HepG2 (cell line): ENCODE data around the gene LTK. TPM values are rescaled to one million over a fixed set of nuclear protein-coding genes. Genes with fewer than 3 reads are reported as not detected.
A peak's percentile ranks its signal among the peaks of the same experiment; 100 is the strongest.

Source experiments
- FLYWCH1 ChIP-seq: sonication (generic); formaldehyde crosslinking; IDR thresholded peaks from 2 replicates; pipeline ENCODE4 v1.8.1; 2023; ENCODE audit warnings: mild to moderate bottlenecking, missing genetic modification reagents
- FOXJ3 ChIP-seq: sonication (generic); formaldehyde crosslinking; IDR thresholded peaks from 2 replicates; pipeline ENCODE4 v1.4.0; 2020; ENCODE audit warnings: missing genetic modification reagents, mild to moderate bottlenecking, borderline replicate concordance
- HDAC2 ChIP-seq: sonication (generic); formaldehyde crosslinking; IDR thresholded peaks from 2 replicates; pipeline ENCODE4 v1.4.0; 2020; ENCODE audit warnings: missing genetic modification reagents
- IRF9 ChIP-seq: sonication (generic); formaldehyde crosslinking; IDR thresholded peaks from 2 replicates; pipeline ENCODE4 v1.8.0; 2022; ENCODE audit warnings: missing genetic modification reagents, mild to moderate bottlenecking, borderline replicate concordance
- MTA1 ChIP-seq: sonication (generic); formaldehyde crosslinking; IDR thresholded peaks from 2 replicates; pipeline ENCODE4 v1.4.0; 2020; ENCODE audit warnings: missing genetic modification reagents, mild to moderate bottlenecking, borderline replicate concordance
- PHF8 ChIP-seq: sonication (generic); formaldehyde crosslinking; IDR thresholded peaks from 2 replicates; pipeline ENCODE4 v1.5.0; 2020; ENCODE audit warnings: missing genetic modification reagents
- PITX1 ChIP-seq: sonication (generic); formaldehyde crosslinking; IDR thresholded peaks from 2 replicates; pipeline ENCODE4 v1.5.1; 2020; ENCODE audit warnings: mild to moderate bottlenecking, missing genetic modification reagents
- PRMT3 ChIP-seq: sonication (generic); formaldehyde crosslinking; IDR thresholded peaks from 2 replicates; pipeline ENCODE4 v1.8.1; 2022; ENCODE audit warnings: low read depth, mild to moderate bottlenecking, moderate library complexity, missing genetic modification reagents, borderline replicate concordance
- REPIN1 ChIP-seq: sonication (generic); formaldehyde crosslinking; IDR thresholded peaks from 2 replicates; pipeline ENCODE4 v1.8.0; 2022; ENCODE audit warnings: missing genetic modification reagents, low read depth, mild to moderate bottlenecking, borderline replicate concordance
- SAP130 ChIP-seq: IDR thresholded peaks from 2 replicates; pipeline ENCODE4 v1.6.1; 2016; ENCODE audit warnings: low read depth
- SIX4 ChIP-seq: sonication (generic); formaldehyde crosslinking; IDR thresholded peaks from 2 replicates; pipeline ENCODE4 v1.4.0; 2020; ENCODE audit warnings: missing genetic modification reagents
- SRSF4 ChIP-seq: fragments of 200-400 bp; formaldehyde crosslinking; IDR thresholded peaks from one replicate; pipeline ENCODE4 v1.6.1; 2018; ENCODE audit warnings: mild to moderate bottlenecking, low read depth, low read length, moderate library complexity; ENCODE audit not compliant: poor library complexity, severe bottlenecking
- U2AF2 ChIP-seq: fragments of 200-400 bp; formaldehyde crosslinking; IDR thresholded peaks from 2 replicates; pipeline ENCODE4 v1.6.1; 2017; ENCODE audit warnings: low read depth, mild to moderate bottlenecking, low read length
- XBP1 ChIP-seq: sonication (generic); formaldehyde crosslinking; IDR thresholded peaks from 2 replicates; pipeline ENCODE4 v1.5.0; 2020; ENCODE audit warnings: missing genetic modification reagents
- ZBTB49 ChIP-seq: sonication (generic); formaldehyde crosslinking; IDR thresholded peaks from 2 replicates; pipeline ENCODE4 v1.4.0; 2020; ENCODE audit warnings: missing genetic modification reagents, borderline replicate concordance
- ZFX ChIP-seq: sonication (generic); formaldehyde crosslinking; IDR thresholded peaks from 2 replicates; pipeline ENCODE4 v1.4.0; 2020; ENCODE audit warnings: mild to moderate bottlenecking, low read depth, missing genetic modification reagents, moderate library complexity
- ZNF225 ChIP-seq: sonication (generic); formaldehyde crosslinking; IDR thresholded peaks from 2 replicates; pipeline ENCODE4 v1.4.0; 2020; ENCODE audit warnings: mild to moderate bottlenecking, missing genetic modification reagents
- ZNF232 ChIP-seq: sonication (generic); formaldehyde crosslinking; IDR thresholded peaks from 2 replicates; pipeline ENCODE4 v1.4.0; 2020; ENCODE audit warnings: missing genetic modification reagents, borderline replicate concordance
- ZNF3 ChIP-seq: IDR thresholded peaks from 2 replicates; pipeline ENCODE4 v1.7.0; 2017; ENCODE audit warnings: inconsistent platforms
- polyA plus RNA-seq, 8 experiments: library from polyadenylated mRNA; depleted of rRNA in 3 of 8; stranded (reverse) in 7 of 8; unstranded in 1 of 8; fragments of >200 nt; fragmentation: Illumina TruSeq in 4 of 8; extraction: Trizol in 4 of 8; gene quantifications; 2 replicates each; pipeline versions ENCODE4 v1.2.1 to v1.2.3, GENCODE V29; 2011 to 2016; ENCODE audit warnings: low read depth in 4 of 8, missing spikeins in 1 of 8, mixed read lengths in 1 of 8; ENCODE audit not compliant: insufficient read depth in 1 of 8
- total RNA-seq, 5 experiments: library from RNA; depleted of rRNA; stranded (reverse); fragments of >200 nt; fragmentation: Illumina TruSeq; extraction: Trizol; gene quantifications; 2 replicates each; pipeline ENCODE4 v1.2.3, GENCODE V29; 2016; ENCODE audit warnings: low read depth in 1 of 5
- TF ChIP-seq, protein P1 (sequence below): sonication (generic); formaldehyde crosslinking; IDR thresholded peaks from 2 replicates; pipeline ENCODE4 v1.5.0; 2020; ENCODE audit warnings: mild to moderate bottlenecking, missing genetic modification reagents, borderline replicate concordance

LTK gene
- total and polyA plus RNA-seq, 2 of the 13 experiments (the other 11 are each of a cell fraction or from before 2014, with no cell fraction given) = 0.01 TPM; not detected in 1

DNA sequence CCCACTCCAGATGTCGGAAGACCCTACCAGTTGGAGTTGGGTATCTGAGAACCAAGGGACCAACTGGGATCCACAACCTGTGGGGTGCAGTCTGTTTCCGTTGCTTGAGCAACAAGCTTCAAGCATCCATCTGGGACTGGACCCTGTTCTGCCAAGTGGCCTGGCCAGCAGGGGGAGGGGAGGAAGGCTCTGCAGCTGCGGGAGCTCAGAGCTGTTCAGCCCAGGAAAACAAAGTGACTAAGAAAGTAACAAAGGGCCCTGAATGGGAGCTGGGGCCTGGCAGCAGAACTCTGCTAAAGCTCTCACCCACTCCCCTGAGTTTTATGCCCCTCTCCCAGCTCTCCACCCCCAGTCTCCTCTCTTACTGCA lies 48.1 kb upstream of the LTK start (continued):
- TF ChIP-seq, protein P1, sequence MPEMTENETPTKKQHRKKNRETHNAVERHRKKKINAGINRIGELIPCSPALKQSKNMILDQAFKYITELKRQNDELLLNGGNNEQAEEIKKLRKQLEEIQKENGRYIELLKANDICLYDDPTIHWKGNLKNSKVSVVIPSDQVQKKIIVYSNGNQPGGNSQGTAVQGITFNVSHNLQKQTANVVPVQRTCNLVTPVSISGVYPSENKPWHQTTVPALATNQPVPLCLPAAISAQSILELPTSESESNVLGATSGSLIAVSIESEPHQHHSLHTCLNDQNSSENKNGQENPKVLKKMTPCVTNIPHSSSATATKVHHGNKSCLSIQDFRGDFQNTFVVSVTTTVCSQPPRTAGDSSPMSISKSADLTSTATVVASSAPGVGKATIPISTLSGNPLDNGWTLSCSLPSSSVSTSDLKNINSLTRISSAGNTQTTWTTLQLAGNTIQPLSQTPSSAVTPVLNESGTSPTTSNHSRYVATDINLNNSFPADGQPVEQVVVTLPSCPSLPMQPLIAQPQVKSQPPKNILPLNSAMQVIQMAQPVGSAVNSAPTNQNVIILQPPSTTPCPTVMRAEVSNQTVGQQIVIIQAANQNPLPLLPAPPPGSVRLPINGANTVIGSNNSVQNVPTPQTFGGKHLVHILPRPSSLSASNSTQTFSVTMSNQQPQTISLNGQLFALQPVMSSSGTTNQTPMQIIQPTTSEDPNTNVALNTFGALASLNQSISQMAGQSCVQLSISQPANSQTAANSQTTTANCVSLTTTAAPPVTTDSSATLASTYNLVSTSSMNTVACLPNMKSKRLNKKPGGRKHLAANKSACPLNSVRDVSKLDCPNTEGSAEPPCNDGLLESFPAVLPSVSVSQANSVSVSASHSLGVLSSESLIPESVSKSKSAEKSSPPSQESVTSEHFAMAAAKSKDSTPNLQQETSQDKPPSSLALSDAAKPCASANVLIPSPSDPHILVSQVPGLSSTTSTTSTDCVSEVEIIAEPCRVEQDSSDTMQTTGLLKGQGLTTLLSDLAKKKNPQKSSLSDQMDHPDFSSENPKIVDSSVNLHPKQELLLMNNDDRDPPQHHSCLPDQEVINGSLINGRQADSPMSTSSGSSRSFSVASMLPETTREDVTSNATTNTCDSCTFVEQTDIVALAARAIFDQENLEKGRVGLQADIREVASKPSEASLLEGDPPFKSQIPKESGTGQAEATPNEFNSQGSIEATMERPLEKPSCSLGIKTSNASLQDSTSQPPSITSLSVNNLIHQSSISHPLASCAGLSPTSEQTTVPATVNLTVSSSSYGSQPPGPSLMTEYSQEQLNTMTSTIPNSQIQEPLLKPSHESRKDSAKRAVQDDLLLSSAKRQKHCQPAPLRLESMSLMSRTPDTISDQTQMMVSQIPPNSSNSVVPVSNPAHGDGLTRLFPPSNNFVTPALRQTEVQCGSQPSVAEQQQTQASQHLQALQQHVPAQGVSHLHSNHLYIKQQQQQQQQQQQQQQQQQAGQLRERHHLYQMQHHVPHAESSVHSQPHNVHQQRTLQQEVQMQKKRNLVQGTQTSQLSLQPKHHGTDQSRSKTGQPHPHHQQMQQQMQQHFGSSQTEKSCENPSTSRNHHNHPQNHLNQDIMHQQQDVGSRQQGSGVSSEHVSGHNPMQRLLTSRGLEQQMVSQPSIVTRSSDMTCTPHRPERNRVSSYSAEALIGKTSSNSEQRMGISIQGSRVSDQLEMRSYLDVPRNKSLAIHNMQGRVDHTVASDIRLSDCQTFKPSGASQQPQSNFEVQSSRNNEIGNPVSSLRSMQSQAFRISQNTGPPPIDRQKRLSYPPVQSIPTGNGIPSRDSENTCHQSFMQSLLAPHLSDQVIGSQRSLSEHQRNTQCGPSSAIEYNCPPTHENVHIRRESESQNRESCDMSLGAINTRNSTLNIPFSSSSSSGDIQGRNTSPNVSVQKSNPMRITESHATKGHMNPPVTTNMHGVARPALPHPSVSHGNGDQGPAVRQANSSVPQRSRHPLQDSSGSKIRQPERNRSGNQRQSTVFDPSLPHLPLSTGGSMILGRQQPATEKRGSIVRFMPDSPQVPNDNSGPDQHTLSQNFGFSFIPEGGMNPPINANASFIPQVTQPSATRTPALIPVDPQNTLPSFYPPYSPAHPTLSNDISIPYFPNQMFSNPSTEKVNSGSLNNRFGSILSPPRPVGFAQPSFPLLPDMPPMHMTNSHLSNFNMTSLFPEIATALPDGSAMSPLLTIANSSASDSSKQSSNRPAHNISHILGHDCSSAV (CRISPR knock-in tag) = no peak
- TF ChIP-seq ZNF232 (no peak), SIX4 (CRISPR knock-in tag) (no peak), MTA1 (CRISPR knock-in tag) (no peak), FOXJ3 (no peak), ZBTB49 (CRISPR knock-in tag) (no peak), U2AF2 (no peak), SAP130 (CRISPR knock-in tag) (peak; percentile 29; the same call in 1 of the 2 replicates), ZNF225 (0 out of 2 replicates have a peak, but pooled peaks have one; percentile 55), SRSF4 (no peak), XBP1 (CRISPR knock-in tag) (no peak), ZNF3 (CRISPR knock-in tag) (no peak), ZFX (CRISPR knock-in tag) (0 out of 2 replicates have a peak, but pooled peaks have one; percentile 30), REPIN1 (CRISPR knock-in tag) (no peak), HDAC2 (0 out of 2 replicates have a peak, but pooled peaks have one; percentile 19), PITX1 (CRISPR knock-in tag) (no peak), FLYWCH1 (CRISPR knock-in tag) (no peak), PRMT3 (CRISPR knock-in tag) (no peak), IRF9 (CRISPR knock-in tag) (no peak), PHF8 (CRISPR knock-in tag) (no peak)
